Uterus (tissue), 4 donors: ENCODE results near the gene ZNF830. TPM values are rescaled to one million over a fixed set of nuclear protein-coding genes. Genes with fewer than 3 reads are reported as not detected.
A peak's percentile ranks its signal among the peaks of the same experiment; 100 is the strongest.
"Not testable (repeated sequence)": the region's sequence is repeated elsewhere in the genome, so short reads cannot be mapped to it uniquely, and the experiment has no call there.

Source experiments
- DNase-seq, 2 donors: peaks; one replicate each; pipeline ENCODE4 v3.0.0-alpha.2; 2019 to 2020
- H3K27ac ChIP-seq, 2 donors: fragments of 200-600 bp; sonication (generic); 1 replicate in 1 of 2; 2 replicates in 1 of 2; pipeline ENCODE4 v1.5.1; 2016 to 2018
- H3K27me3 ChIP-seq, 2 donors: fragments of 200-600 bp; sonication (generic); one replicate each; pipeline ENCODE4 v1.5.1; 2018 to 2019; ENCODE audit warnings: control low read depth in 1 of 2
- H3K36me3 ChIP-seq, 2 donors: fragments of 200-600 bp; sonication (generic); one replicate each; pipeline ENCODE4 v1.5.1; 2019; ENCODE audit warnings: control low read depth in 1 of 2
- H3K4me1 ChIP-seq, 2 donors: fragments of 200-600 bp; sonication (generic); one replicate each; pipeline ENCODE4 v1.5.1; 2018 to 2019; ENCODE audit warnings: control low read depth in 1 of 2
- H3K4me3 ChIP-seq, 2 donors: fragments of 200-600 bp; sonication (generic); 1 replicate in 1 of 2; 2 replicates in 1 of 2; pipeline ENCODE4 v1.5.1; 2018 to 2019; ENCODE audit warnings: mild to moderate bottlenecking in 1 of 2
- H3K9me3 ChIP-seq, 2 donors: fragments of 200-600 bp; sonication (generic); one replicate each; pipeline ENCODE4 v1.5.1; 2019; ENCODE audit warnings: control low read depth in 1 of 2
- POLR2A ChIP-seq, 2 donors: fragments of 450-650 bp; IDR thresholded peaks; one replicate each; pipeline ENCODE4 v1.6.1; 2016; ENCODE audit warnings: antibody characterized with exemption in 2 of 2, mild to moderate bottlenecking in 1 of 2, moderate library complexity in 1 of 2
- intact Hi-C: fragments of 100-400 bp; cut with DNase I; formaldehyde crosslinking; loops from one replicate; pipeline ENCODE4 v1.15.1; 2023; ENCODE audit warnings: low total_unique reads
- total RNA-seq, 4 donors: library from RNA; depleted of rRNA in 3 of 4; stranded (reverse); fragments of >200 nt in 3 of 4; gene quantifications; one replicate each; pipeline versions ENCODE4 v1.1.0 to v1.2.4, GENCODE V29; 2014 to 2023
- TF ChIP-seq, protein P1 (sequence below), 4 experiments: fragments of 200-600 bp in 2 of 4; fragments of 450-650 bp in 2 of 4; sonication (generic) in 2 of 4; IDR thresholded peaks; one replicate each; pipeline ENCODE4 v1.5.1; 2016 to 2019; ENCODE audit warnings: antibody characterized with exemption in 4 of 4, mild to moderate bottlenecking in 2 of 4, moderate library complexity in 1 of 4
- donor health status: DM: yes; HTN: yes; CAD: no.

ZNF830 gene
- total RNA-seq, 4 donors from 2014 or later, result 1.5 to 19.5 (median 16.1) TPM

DNA sequence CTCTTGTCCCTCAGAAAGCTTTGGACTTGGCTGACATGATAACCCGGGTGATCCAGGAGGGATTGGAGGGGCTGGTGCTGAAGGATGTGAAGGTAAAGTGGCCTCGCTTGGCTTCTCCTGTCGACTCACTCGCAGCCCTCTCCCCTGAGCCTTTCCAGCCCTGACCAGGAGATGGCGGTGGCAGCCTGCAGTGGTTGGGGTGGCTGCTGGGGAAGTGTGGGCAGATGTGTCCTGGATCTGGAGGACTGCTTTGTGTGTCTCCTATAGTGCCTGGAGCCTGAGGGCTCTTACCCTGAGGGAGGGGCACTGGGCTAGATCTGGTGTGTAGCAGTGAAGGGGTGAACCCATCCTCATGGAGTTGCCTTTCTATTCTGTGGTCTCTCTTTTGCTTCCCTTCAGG lies 36.9 kb downstream of the ZNF830 start:
- H3K27ac ChIP-seq, result peak overlapping the region; percentile 63 to 66
- TF ChIP-seq, protein P1, sequence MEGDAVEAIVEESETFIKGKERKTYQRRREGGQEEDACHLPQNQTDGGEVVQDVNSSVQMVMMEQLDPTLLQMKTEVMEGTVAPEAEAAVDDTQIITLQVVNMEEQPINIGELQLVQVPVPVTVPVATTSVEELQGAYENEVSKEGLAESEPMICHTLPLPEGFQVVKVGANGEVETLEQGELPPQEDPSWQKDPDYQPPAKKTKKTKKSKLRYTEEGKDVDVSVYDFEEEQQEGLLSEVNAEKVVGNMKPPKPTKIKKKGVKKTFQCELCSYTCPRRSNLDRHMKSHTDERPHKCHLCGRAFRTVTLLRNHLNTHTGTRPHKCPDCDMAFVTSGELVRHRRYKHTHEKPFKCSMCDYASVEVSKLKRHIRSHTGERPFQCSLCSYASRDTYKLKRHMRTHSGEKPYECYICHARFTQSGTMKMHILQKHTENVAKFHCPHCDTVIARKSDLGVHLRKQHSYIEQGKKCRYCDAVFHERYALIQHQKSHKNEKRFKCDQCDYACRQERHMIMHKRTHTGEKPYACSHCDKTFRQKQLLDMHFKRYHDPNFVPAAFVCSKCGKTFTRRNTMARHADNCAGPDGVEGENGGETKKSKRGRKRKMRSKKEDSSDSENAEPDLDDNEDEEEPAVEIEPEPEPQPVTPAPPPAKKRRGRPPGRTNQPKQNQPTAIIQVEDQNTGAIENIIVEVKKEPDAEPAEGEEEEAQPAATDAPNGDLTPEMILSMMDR (IDR thresholded peaks at IDR 0.05), result peak; percentile 10 to 55 (median 38)
- TF ChIP-seq POLR2A (IDR thresholded peaks at IDR 0.05), result no peak
- intact Hi-C loops, result no loop called here
- H3K9me3 ChIP-seq, result no peaks in the 10 kb centered on the region
- H3K4me1 ChIP-seq, result peaks cover 0 to 6% of the 10 kb centered on the region in 2 donors
- no peaks in the 10 kb centered on the region for H3K36me3 ChIP-seq
- H3K4me3 ChIP-seq, result no peak overlapping the region
- DNase-seq, result peak in 1 of 2 donors; percentile 26
- H3K27me3 ChIP-seq, result no peaks in the 10 kb centered on the region

DNA sequence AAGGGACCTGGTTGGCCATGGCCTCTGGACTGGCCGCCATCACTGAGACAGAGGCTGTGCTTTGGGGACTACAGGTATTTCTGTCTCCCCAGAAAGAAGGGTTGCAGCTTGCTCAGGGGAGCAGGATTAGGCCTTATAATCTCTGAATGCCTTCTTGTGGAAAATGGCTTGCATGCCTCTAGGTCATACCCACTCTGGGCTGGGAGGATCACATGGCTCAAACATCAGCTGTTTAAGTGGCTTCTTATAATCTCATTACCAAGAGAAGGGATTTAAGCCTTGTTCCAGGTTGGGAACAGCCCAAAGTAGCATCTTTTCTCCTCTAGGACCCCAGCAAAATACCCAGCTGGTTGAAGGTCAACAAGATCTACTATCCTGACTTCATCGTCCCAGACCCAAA lies 38.1 kb downstream of the ZNF830 start:
- no peak overlapping the region for H3K4me3 ChIP-seq
- H3K27me3 ChIP-seq, result no peaks in the 10 kb centered on the region
- H3K4me1 ChIP-seq, result peaks cover 0 to 6% of the 10 kb centered on the region in 2 donors
- intact Hi-C loops, result no loop called here
- no peaks in the 10 kb centered on the region for H3K36me3 ChIP-seq
- TF ChIP-seq, protein P1 (IDR thresholded peaks at IDR 0.05), result no peak
- TF ChIP-seq POLR2A (IDR thresholded peaks at IDR 0.05), result no peak
- H3K27ac ChIP-seq, result no peak overlapping the region
- no peak for DNase-seq
- no peaks in the 10 kb centered on the region for H3K9me3 ChIP-seq

DNA sequence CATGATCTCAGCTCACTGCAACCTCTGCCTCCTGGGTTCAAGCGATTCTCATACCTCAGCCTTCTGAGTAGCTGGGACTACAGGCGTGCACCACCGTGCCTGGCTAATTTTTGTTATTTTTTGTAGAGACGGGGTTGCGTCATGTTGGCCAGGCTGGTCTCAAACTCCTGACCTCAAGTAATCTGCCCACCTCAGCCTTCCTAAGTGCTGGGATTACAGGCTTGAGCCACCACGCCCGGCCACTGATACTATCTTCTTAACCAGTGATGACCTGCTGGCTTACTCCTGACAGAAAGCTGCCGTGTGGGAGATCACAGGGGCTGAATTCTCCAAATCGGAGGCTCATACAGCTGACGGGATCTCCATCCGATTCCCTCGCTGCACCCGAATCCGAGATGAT lies 39.6 kb downstream of the ZNF830 start:
- H3K36me3 ChIP-seq, H3K4me1 ChIP-seq, H3K27ac ChIP-seq, H3K27me3 ChIP-seq, DNase-seq, H3K9me3 ChIP-seq, intact Hi-C loops, H3K4me3 ChIP-seq: not testable (repeated sequence)

DNA sequence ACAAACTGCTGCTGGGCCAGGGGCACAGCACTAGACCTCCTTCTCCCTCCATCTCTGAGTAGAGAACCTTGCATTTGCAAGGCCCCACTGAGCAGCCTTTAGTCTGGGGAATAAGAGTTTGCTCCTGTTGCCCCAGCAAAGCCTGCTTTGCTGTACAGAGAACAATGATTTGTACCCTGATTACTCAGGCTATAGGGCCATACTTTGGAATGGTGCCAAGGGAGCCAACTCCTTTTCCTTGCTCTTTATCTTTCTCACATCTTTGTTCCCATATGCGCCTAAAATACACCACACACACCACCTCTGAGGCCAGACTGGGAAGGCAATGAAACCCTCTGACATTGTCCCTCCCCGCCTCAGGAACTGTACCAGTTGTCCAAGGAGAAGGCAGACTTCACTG lies 40.2 kb downstream of the ZNF830 start:
- Histone ChIP-seq H3K9me3 (no peaks in the 10 kb centered on the region), H3K36me3 (no peaks in the 10 kb centered on the region), H3K27ac (no peak overlapping the region), H3K4me1 (peaks cover 0 to 6% of the 10 kb centered on the region in 2 donors), H3K4me3 (no peak overlapping the region), H3K27me3 (no peaks in the 10 kb centered on the region)
- no peak for TF ChIP-seq POLR2A (IDR thresholded peaks at IDR 0.05)
- TF ChIP-seq, protein P1 (IDR thresholded peaks at IDR 0.05), result no peak
- intact Hi-C loops, result no loop called here
- DNase-seq, result no peak

DNA sequence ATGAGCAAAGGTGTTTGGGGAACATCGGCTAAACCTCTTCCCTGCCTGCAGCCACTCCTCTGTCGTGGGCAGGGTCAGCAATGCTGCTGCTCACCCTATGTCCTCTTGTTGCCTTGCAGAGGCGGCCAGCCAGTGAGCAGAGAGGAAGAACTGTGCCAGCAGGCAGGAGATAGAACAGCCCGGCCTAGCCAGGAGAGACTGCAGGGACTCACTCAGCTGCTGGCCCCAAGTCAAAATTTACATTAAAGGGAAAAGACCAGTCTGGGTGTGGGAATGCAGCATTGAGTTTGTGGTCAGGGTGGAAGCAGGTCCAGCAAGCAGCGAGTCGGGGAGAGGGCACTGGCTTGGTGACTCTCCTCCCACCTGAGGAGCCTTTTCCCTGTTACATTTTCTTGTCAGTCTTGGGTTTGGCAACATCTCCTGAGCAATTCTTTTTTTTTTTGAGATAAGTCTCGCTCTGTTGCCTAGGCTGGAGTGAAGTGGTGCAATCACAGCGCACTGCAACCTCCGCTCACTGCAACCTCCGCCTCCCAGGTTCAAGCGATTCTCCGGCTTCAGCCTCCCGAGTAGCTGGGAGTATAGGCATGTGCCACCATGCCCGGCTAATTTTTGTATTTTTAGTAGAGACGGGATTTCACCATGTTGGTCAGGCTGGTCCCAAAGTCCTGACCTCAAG lies 41.7 kb downstream of the ZNF830 start:
- no peaks in the 10 kb centered on the region for H3K9me3 ChIP-seq
- TF ChIP-seq, protein P1 (IDR thresholded peaks at IDR 0.05), result no peak
- no peak for TF ChIP-seq POLR2A (IDR thresholded peaks at IDR 0.05)
- H3K36me3 ChIP-seq, result no peaks in the 10 kb centered on the region
- no peak overlapping the region for H3K4me3 ChIP-seq
- H3K27ac ChIP-seq, result no peak overlapping the region
- DNase-seq, result no peak
- H3K4me1 ChIP-seq, result no peaks in the 10 kb centered on the region
- intact Hi-C loops, result no loop called here
- H3K27me3 ChIP-seq, result no peaks in the 10 kb centered on the region
